ENCODE measurements around the gene THOP1. TPM values are rescaled to one million over a fixed set of nuclear protein-coding genes. Genes with fewer than 3 reads are reported as not detected.

THOP1 gene
- total RNA-seq, 1 donor from 2014 or later = 28.5 TPM

DNA sequence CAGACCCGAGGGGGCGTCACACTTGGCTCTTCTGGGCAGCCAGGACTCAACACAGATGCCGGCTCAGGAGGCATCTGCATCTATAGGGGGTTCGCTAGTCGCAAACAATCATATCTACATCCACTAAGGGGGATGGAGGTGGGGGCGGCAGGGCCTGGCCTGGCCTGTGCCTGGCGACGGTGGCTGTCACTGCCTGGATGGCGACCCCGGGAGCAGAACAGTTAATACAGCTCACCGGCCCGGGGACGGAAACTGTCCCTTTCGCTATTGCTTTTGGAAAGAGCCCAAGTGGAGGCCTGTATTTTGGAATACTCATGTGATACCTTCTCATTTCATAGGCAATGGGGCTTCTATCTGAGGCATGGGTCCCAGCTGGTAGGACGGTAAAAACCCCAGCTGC, 19.9 kb upstream of the THOP1 start:
- Histone ChIP-seq H3K4me3 (no peak overlapping the region), H3K4me1 (peaks cover 4% of the 10 kb centered on the region), H3K27me3 (no peaks in the 10 kb centered on the region), H3K27ac (no peak overlapping the region), H3K9me3 (no peaks in the 10 kb centered on the region), H3K36me3 (peaks cover 0 to 71% of the 10 kb centered on the region in 2 donors)
- DNase-seq (ENCODE audit: extremely low spot score in 2 of 2) = no peak
- TF ChIP-seq, protein P1, sequence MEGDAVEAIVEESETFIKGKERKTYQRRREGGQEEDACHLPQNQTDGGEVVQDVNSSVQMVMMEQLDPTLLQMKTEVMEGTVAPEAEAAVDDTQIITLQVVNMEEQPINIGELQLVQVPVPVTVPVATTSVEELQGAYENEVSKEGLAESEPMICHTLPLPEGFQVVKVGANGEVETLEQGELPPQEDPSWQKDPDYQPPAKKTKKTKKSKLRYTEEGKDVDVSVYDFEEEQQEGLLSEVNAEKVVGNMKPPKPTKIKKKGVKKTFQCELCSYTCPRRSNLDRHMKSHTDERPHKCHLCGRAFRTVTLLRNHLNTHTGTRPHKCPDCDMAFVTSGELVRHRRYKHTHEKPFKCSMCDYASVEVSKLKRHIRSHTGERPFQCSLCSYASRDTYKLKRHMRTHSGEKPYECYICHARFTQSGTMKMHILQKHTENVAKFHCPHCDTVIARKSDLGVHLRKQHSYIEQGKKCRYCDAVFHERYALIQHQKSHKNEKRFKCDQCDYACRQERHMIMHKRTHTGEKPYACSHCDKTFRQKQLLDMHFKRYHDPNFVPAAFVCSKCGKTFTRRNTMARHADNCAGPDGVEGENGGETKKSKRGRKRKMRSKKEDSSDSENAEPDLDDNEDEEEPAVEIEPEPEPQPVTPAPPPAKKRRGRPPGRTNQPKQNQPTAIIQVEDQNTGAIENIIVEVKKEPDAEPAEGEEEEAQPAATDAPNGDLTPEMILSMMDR (IDR thresholded peaks at IDR 0.05) = no peak
- TF ChIP-seq POLR2A (IDR thresholded peaks at IDR 0.05) = no peak
- no peak for TF ChIP-seq POLR2AphosphoS5 (IDR thresholded peaks at IDR 0.05; ENCODE audit: insufficient read depth in 1 of 2, low read depth in 1 of 2)
- intact Hi-C loops (cut with DNase I) = no loop called here

DNA sequence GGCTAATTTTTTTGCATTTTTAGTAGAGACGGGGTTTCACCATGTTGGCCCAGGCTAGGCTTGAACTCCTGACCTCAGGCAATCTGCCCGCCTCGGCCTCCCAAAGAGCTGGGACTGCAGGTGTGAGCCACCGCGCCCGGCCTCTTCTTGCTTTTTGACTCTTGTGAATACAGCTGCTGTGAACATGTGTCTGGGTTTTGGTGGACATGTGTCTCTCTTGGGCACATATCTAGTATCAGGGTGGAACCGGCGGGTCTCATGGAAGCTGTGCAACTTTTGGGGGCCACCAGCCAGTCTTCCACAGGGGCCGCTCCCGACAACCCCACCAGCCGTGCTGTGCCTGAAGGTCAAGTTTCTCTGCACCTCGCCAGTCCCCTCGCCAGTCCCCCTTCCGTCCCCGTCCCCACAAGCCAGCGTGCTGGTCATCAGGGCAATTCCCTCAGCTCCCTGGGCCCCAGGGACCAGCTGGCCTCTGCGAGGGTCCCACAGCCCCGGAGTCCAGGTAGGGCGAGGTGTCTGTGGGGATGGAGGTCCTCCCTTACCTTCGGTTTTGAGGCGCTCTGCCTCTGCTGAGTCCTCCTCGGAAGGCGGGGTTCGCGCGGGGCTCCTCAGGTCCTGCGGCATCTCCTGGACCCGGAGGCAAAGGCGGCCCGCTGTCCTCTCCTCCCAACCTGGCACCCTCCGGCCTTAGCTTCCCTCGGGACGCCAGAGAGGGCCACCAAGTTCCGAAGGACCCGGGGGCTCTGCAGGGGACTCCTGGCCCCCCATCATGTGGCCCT, 18.5 kb upstream of the THOP1 start:
- intact Hi-C loops (cut with DNase I) = no loop called here

DNA sequence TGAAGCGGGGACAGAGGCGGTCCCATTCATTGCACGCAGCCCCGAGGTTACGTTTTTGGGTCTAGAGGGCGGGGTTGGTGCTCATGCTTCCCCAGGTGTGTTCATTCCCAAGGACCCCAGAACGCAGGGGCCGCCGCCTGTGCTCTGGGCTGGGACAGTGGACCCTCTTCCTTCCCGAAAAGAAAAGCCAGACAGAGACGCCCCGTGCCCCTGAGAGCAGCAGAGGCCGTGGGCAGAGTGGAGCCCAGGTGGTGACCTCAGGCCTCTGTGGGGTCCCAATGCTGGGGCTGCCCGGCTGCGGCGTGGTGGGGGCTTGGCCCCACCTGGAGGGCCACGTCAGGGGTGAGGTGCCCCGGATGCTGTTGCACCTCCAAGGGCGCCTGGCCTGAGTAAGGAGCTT, 17.6 kb upstream of the THOP1 start:
- no peak for TF ChIP-seq POLR2A (IDR thresholded peaks at IDR 0.05)
- intact Hi-C loops (cut with DNase I) = no loop called here
- no peak overlapping the region for H3K4me3 ChIP-seq
- peaks cover 20% of the 10 kb centered on the region for H3K4me1 ChIP-seq
- no peaks in the 10 kb centered on the region for H3K27me3 ChIP-seq
- DNase-seq (ENCODE audit: extremely low spot score in 2 of 2) = no peak
- no peaks in the 10 kb centered on the region for H3K9me3 ChIP-seq
- no peak overlapping the region for H3K27ac ChIP-seq
- H3K36me3 ChIP-seq = peaks cover 0 to 52% of the 10 kb centered on the region in 2 donors

More for the DNA sequence above, 18.5 kb upstream of the THOP1 start:
- Histone ChIP-seq H3K27ac (no peak overlapping the region), H3K36me3 (peaks cover 0 to 61% of the 10 kb centered on the region in 2 donors), H3K27me3 (no peaks in the 10 kb centered on the region), H3K9me3 (no peaks in the 10 kb centered on the region), H3K4me1 (peaks cover 16% of the 10 kb centered on the region), H3K4me3 (no peak overlapping the region)
- DNase-seq (ENCODE audit: extremely low spot score in 2 of 2) = no peak
- no peak for TF ChIP-seq POLR2AphosphoS5 (IDR thresholded peaks at IDR 0.05; ENCODE audit: insufficient read depth in 1 of 2, low read depth in 1 of 2)
- no peak for TF ChIP-seq POLR2A (IDR thresholded peaks at IDR 0.05)
- TF ChIP-seq, protein P1 (IDR thresholded peaks at IDR 0.05) = no peak

DNA sequence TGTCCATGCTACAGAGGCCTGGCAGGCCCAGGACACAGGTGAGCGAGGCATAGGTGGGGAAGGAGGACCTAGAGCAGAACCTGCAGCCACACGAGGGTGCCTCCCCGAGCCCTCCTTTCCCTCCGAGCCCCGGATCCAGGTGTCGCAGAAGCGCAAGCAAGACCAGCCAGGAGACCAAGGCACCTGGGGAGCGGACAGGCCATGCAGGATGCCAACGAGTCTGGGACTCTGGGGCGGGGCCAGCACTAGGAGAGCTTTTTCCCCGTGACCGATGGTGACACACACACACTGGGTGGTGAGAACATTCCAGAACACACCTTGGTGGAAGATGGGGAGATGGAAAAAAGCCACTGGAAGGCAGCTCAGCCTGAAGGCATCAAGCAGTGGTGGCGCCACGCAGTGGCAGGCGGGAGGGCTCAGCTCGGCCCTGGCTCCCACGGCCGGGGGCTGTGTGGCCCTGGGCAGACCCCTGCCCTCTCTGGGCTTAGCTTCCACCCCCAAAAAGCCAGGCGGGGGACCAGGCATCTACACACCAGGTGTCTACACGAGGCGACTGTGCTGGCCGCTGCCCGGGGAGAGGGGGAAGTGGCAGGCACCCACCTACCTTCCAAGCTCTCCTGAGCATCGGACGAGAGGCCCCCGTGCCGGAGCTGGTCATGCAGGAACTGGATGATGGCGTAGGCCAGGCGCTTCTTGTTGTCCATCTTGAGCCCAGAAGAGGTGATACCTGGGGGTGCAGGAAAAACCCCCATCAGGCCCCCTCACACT, 16.8 kb upstream of the THOP1 start:
- Histone ChIP-seq H3K27ac (no peak overlapping the region), H3K4me3 (no peak overlapping the region), H3K9me3 (no peaks in the 10 kb centered on the region), H3K36me3 (peaks cover 0 to 43% of the 10 kb centered on the region in 2 donors), H3K4me1 (peaks cover 20% of the 10 kb centered on the region), H3K27me3 (no peaks in the 10 kb centered on the region)
- intact Hi-C loops (cut with DNase I) = no loop called here
- TF ChIP-seq POLR2AphosphoS5 (IDR thresholded peaks at IDR 0.05; ENCODE audit: insufficient read depth in 1 of 2, low read depth in 1 of 2) (no peak), POLR2A (IDR thresholded peaks at IDR 0.05) (no peak)
- TF ChIP-seq, protein P1 (IDR thresholded peaks at IDR 0.05) = no peak
- DNase-seq (ENCODE audit: extremely low spot score in 2 of 2) = no peak

DNA sequence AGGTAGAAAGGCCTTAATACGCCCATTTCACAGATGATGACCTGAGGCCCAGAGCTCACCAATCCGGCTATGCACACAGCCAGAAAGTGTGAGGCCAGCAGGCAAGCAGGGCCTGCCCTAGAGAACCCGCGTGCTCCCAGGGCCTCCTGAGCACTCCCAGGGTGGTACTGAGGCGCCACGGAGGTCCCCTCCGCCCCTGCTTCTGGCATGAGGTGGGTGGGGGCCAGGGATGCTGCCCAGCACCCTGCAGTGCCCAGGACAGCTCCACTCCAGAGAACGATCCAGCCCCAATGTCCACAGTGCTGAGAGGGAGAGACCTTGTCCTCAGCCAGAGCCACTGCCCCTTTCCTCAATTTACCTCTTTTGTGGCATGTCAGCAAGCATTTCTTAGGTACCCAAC, 16.1 kb upstream of the THOP1 start:
- TF ChIP-seq POLR2A (IDR thresholded peaks at IDR 0.05) (no peak), POLR2AphosphoS5 (IDR thresholded peaks at IDR 0.05; ENCODE audit: insufficient read depth in 1 of 2, low read depth in 1 of 2) (no peak)
- TF ChIP-seq, protein P1 (IDR thresholded peaks at IDR 0.05) = no peak
- intact Hi-C loops (cut with DNase I) = no loop called here
- no peak overlapping the region for H3K4me3 ChIP-seq
- no peaks in the 10 kb centered on the region for H3K9me3 ChIP-seq
- no peak overlapping the region for H3K27ac ChIP-seq
- H3K4me1 ChIP-seq = peaks cover 20% of the 10 kb centered on the region
- no peaks in the 10 kb centered on the region for H3K27me3 ChIP-seq
- DNase-seq (ENCODE audit: extremely low spot score in 2 of 2) = no peak
- peaks cover 0 to 37% of the 10 kb centered on the region in 2 donors for H3K36me3 ChIP-seq
